Upper lobe of left lung (tissue), 6 donors: ENCODE results near the gene C12orf75. TPM values are rescaled to one million over a fixed set of nuclear protein-coding genes. Genes with fewer than 3 reads are reported as not detected.

ENCODE experiments used
- ATAC-seq, 2 donors: fragments of 200-7000 bp; cut with Tn5 transposase; one replicate each; pipeline ENCODE4 v1.9.1; 2022; ENCODE audit warnings: mild to moderate bottlenecking in 2 of 2, moderate library complexity in 2 of 2; ENCODE audit not compliant: low FRiP score in 2 of 2
- DNase-seq, 2 donors: peaks; one replicate each; pipeline ENCODE4 v3.0.0-alpha.2; 2019 to 2020
- H3K27ac ChIP-seq, 4 donors: fragments of 200-600 bp; sonication (generic); one replicate each; pipeline ENCODE4 v1.5.1; 2016 to 2019
- H3K27me3 ChIP-seq, 4 donors: fragments of 200-600 bp; sonication (generic); one replicate each; pipeline ENCODE4 v1.5.1; 2017 to 2019
- H3K36me3 ChIP-seq, 4 donors: fragments of 200-600 bp; sonication (generic); one replicate each; pipeline ENCODE4 v1.5.1; 2016 to 2019
- H3K4me1 ChIP-seq, 4 donors: fragments of 200-600 bp; sonication (generic); one replicate each; pipeline ENCODE4 v1.5.1; 2018 to 2019
- H3K4me3 ChIP-seq, 4 donors: fragments of 200-600 bp; sonication (generic); one replicate each; pipeline ENCODE4 v1.5.1; 2017 to 2019; ENCODE audit warnings: mild to moderate bottlenecking in 2 of 4, moderate library complexity in 1 of 4
- H3K9me3 ChIP-seq, 4 donors: fragments of 200-600 bp; sonication (generic); one replicate each; pipeline ENCODE4 v1.5.1; 2018 to 2019
- CTCF ChIP-seq, 6 experiments: fragments of 450-650 bp in 4 of 6; fragments of 200-600 bp in 2 of 6; sonication (generic) in 2 of 6; IDR thresholded peaks; one replicate each; pipeline ENCODE4 v1.5.1; 2016 to 2019; ENCODE audit warnings: antibody characterized with exemption in 6 of 6
- EP300 ChIP-seq, 4 donors: sonication (generic); formaldehyde crosslinking; IDR thresholded peaks; one replicate each; pipeline ENCODE4 v1.5.1; 2017; ENCODE audit warnings: antibody characterized with exemption in 4 of 4, control low read depth in 2 of 4
- POLR2A ChIP-seq, 4 donors: fragments of 450-650 bp; IDR thresholded peaks; one replicate each; pipeline ENCODE4 v1.5.1; 2016 to 2017; ENCODE audit warnings: antibody characterized with exemption in 4 of 4, mild to moderate bottlenecking in 2 of 4
- POLR2AphosphoS5 ChIP-seq, 2 donors: sonication (generic); formaldehyde crosslinking; IDR thresholded peaks; one replicate each; pipeline ENCODE4 v1.5.1; 2017; ENCODE audit warnings: antibody characterized with exemption in 2 of 2
- WGBS, 2 donors: methylation state at CpG; one replicate each; pipeline ENCODE4 v1.1.5; 2017 to 2018; 5-methylcytosine and 5-hydroxymethylcytosine counted together
- total RNA-seq, 6 donors: library from RNA; depleted of rRNA in 4 of 6; stranded (reverse); fragments of >200 nt in 4 of 6; gene quantifications; one replicate each; pipeline versions ENCODE4 v1.1.0 to v1.2.1, GENCODE V29; 2016 to 2021
- donor health status: DM: no; HTN: no; CAD: no; lungs with moderate emphysema.
- donor health status: DM: no; HTN: yes; CAD: no; lungs with severe emphysema.

C12orf75 gene
- total RNA-seq, 6 donors from 2014 or later: 1.0 to 15.0 (median 6.2) TPM

DNA sequence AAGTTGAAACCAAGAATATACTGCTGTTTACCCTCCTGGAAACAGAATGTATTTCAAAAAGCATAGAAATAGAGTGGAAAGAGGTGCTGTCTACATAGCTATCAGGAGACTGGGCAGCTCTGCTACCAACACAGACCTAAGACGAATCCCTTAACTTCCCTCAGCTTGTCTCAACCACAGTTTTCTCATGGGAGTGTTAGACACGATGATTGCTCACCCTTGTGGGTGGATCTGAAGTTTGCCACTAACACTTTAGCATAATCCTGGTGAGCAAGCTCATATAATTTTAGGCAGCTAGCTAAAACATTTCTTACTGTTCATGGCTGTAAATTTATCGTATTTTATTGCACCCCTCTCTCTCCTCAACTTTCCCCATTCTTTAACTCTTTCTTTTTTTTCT lies 38.5 kb downstream of the C12orf75 start:
- WGBS, 2 donors: 69 to 73% methylated on average over 3 of the region's 3 CpGs
- Histone ChIP-seq H3K4me1 (no peaks in the 10 kb centered on the region), H3K9me3 (no peaks in the 10 kb centered on the region), H3K36me3 (no peaks in the 10 kb centered on the region), H3K27ac (no peak overlapping the region), H3K27me3 (no peaks in the 10 kb centered on the region), H3K4me3 (no peak overlapping the region)
- TF ChIP-seq CTCF (IDR thresholded peaks at IDR 0.05) (no peak), POLR2A (IDR thresholded peaks at IDR 0.05) (no peak), POLR2AphosphoS5 (IDR thresholded peaks at IDR 0.05) (no peak), EP300 (IDR thresholded peaks at IDR 0.05) (no peak)
- ATAC-seq: peak in 1 of 2 donors; percentile 38
- DNase-seq: no peak

GRCh38 chr12:105374303-105374702 lies 43.8 kb downstream of the C12orf75 start:
- Histone ChIP-seq H3K27me3 (no peaks in the 10 kb centered on the region), H3K4me3 (no peak overlapping the region), H3K4me1 (no peaks in the 10 kb centered on the region), H3K9me3 (no peaks in the 10 kb centered on the region), H3K36me3 (no peaks in the 10 kb centered on the region), H3K27ac (no peak overlapping the region)
- ATAC-seq: no peak
- WGBS, 2 donors: 84 to 88% methylated on average over 1 of the region's 1 CpG
- TF ChIP-seq EP300 (IDR thresholded peaks at IDR 0.05) (no peak), POLR2A (IDR thresholded peaks at IDR 0.05) (no peak), POLR2AphosphoS5 (IDR thresholded peaks at IDR 0.05) (no peak), CTCF (IDR thresholded peaks at IDR 0.05) (no peak)
- DNase-seq: no peak

- Histone ChIP-seq H3K27ac (no peak overlapping the region), H3K4me3 (no peak overlapping the region), H3K9me3 (no peaks in the 10 kb centered on the region), H3K27me3 (no peaks in the 10 kb centered on the region), H3K4me1 (peaks cover 0 to 5% (median 0%) of the 10 kb centered on the region in 4 donors), H3K36me3 (no peaks in the 10 kb centered on the region)
- ATAC-seq: no peak
- TF ChIP-seq POLR2A (IDR thresholded peaks at IDR 0.05) (no peak), EP300 (IDR thresholded peaks at IDR 0.05) (no peak), CTCF (IDR thresholded peaks at IDR 0.05) (no peak), POLR2AphosphoS5 (IDR thresholded peaks at IDR 0.05) (no peak)
- no peak for DNase-seq
- WGBS, 2 donors: 84 to 90% methylated on average over 4 of the region's 4 CpGs
Observed at GRCh38 chr12:105377077-105377476, 46.6 kb downstream of the C12orf75 start.

DNA sequence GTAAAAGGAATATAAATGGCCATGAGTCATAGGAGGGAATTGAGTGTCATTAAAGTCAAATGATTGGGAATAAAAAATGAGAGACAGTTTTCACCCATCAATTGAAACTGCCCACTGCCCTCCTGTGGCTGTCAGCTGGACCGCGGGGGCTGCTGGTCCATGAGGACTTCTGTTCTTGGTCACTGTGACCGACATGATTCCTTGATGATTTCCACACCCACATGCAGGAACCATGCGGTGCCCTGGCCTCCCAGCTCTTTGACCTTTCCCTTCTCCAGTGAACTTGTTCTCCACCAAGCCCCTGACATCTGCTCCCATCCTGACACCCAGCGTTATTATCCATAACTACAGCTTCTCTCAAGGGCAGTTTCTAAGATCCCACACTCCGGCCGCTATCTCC lies 48.4 kb downstream of the C12orf75 start:
- no peak overlapping the region for H3K4me3 ChIP-seq
- no peaks in the 10 kb centered on the region for H3K36me3 ChIP-seq
- no peaks in the 10 kb centered on the region for H3K9me3 ChIP-seq
- H3K27ac ChIP-seq: no peak overlapping the region
- no peaks in the 10 kb centered on the region for H3K27me3 ChIP-seq
- ATAC-seq (no peak), DNase-seq (no peak)
- no peak for TF ChIP-seq CTCF (IDR thresholded peaks at IDR 0.05)
- no peak for TF ChIP-seq POLR2A (IDR thresholded peaks at IDR 0.05)
- WGBS, 2 donors: 92 to 93% methylated on average over 7 of the region's 7 CpGs
- H3K4me1 ChIP-seq: peaks cover 0 to 8% (median 4%) of the 10 kb centered on the region in 4 donors

- H3K9me3 ChIP-seq: no peaks in the 10 kb centered on the region
- ATAC-seq (peak in 1 of 2 donors; percentile 91), DNase-seq (no peak)
- peaks cover 0 to 8% (median 4%) of the 10 kb centered on the region in 4 donors for H3K4me1 ChIP-seq
- H3K36me3 ChIP-seq: no peaks in the 10 kb centered on the region
- peak; percentile 63 to 82 (median 75) for TF ChIP-seq CTCF (IDR thresholded peaks at IDR 0.05)
- no peak for TF ChIP-seq POLR2A (IDR thresholded peaks at IDR 0.05)
- WGBS, 2 donors: 18 to 23% methylated on average over 18 of the region's 18 CpGs
- H3K27ac ChIP-seq: no peak overlapping the region
- no peaks in the 10 kb centered on the region for H3K27me3 ChIP-seq
- peak overlapping the region in 2 of 4 donors; percentile 10 to 34 for H3K4me3 ChIP-seq
Observed at GRCh38 chr12:105382771-105383622, 52.5 kb downstream of the C12orf75 start.
